Measurements from ENCODE around the gene XPOT.

XPOT gene

DNA sequence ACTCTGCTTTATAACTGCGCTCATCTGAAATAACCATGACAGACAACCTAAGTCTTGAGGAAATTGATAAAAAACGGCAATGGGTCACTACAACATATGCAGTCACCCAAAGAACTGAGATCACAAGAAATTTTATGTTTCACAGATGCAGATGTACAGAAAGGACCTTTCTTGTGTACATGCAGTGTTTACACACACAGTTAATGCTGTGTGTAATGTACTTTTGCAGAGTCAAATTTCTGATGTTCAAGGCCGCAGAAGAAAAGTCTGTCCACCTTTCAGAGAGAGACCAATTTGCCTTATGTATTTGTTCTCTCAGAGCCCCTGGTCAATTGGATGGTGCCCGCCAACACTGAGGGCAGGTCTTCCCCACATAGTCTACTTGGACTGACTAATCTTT is 24.8 kb downstream of the XPOT start:
- H3K4me3 ChIP-seq (ENCODE audit: low read length) = no peak overlapping the region
- TF ChIP-seq CTCF (conservative IDR thresholded peaks at IDR 0.05; ENCODE audit: low read depth, low read length) = no peak
- DNase-seq (ENCODE audit: low read depth) = no peak

- no peak for DNase-seq (ENCODE audit: low read depth)
- no peak overlapping the region for H3K4me3 ChIP-seq (ENCODE audit: low read length)
- no peak for TF ChIP-seq CTCF (conservative IDR thresholded peaks at IDR 0.05; ENCODE audit: low read depth, low read length)
Measured at GRCh38 chr12:64430886-64431285, 26.7 kb downstream of the XPOT start.

DNA sequence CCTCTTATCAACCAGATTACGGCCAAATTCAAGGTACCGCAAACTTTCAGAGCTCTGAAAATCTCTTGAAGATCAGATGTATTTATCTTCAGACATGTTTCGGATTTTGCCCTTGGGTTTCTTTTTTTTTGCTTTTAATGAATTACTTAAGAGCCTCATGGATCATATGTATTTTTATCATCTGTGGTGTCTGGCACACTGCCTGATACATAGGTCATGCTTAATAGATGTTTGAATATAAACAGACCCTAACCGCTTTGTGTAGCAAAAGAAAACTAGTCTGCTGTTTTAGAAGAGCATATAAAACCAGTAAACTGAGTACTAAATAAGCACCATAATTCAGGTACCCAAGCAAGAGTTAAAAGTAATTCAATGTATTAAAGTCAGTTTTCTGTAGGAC is 27.6 kb downstream of the XPOT start:
- no peak for DNase-seq (ENCODE audit: low read depth)
- H3K4me3 ChIP-seq (ENCODE audit: low read length) = no peak overlapping the region
- no peak for TF ChIP-seq CTCF (conservative IDR thresholded peaks at IDR 0.05; ENCODE audit: low read depth, low read length)

DNA sequence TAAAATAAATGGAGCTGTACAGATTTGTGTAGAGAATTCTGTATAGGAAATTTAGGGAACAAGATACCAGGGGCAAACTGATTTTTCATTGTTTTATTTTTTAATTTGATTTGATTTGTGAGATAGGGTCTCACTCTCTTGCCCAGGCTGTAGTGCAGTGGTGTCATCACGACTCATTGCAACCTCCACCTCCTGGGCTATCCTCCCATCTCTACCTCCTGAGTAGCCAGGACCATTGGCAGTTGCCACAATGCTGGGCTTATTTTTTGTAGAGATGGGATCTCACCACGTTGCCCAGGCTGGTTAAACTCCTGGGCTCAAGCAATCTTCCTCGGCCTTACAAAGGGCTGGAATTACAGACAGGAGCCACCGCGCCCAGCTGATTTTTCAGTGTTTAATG is 29.7 kb downstream of the XPOT start:
- no peak overlapping the region for H3K4me3 ChIP-seq (ENCODE audit: low read length)
- DNase-seq (ENCODE audit: low read depth) = no peak
- no peak for TF ChIP-seq CTCF (conservative IDR thresholded peaks at IDR 0.05; ENCODE audit: low read depth, low read length)

GRCh38 chr12:64440100-64440499 is 35.9 kb downstream of the XPOT start:
- H3K4me3 ChIP-seq (ENCODE audit: low read length) = no peak overlapping the region
- DNase-seq (ENCODE audit: low read depth) = no peak
- TF ChIP-seq CTCF (conservative IDR thresholded peaks at IDR 0.05; ENCODE audit: low read depth, low read length) = no peak

GRCh38 chr12:64445490-64445889 is 41.3 kb downstream of the XPOT start:
- TF ChIP-seq CTCF (conservative IDR thresholded peaks at IDR 0.05; ENCODE audit: low read depth, low read length) = no peak
- no peak for DNase-seq (ENCODE audit: low read depth)
- H3K4me3 ChIP-seq (ENCODE audit: low read length) = no peak overlapping the region

DNA sequence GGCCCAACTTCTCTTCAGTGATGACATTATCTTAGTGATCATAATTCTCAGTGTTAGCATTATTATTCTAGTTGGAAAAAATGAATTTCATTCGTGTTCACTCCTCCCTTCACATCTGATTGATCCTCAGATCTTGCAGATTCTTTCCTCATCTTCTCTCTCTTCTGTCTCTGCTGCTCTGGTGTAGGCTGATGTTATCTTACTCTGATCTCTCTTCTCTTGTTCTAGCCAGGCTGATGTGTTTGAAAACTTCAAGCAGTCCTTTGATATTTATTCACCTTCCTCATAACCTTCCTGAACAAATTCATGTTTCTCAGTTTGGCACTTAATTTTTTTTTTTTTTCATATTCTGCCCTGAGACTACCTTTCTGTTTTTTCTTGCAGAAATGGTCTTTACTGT is 42.1 kb downstream of the XPOT start:
- no peak for DNase-seq (ENCODE audit: low read depth)
- no peak overlapping the region for H3K4me3 ChIP-seq (ENCODE audit: low read length)
- TF ChIP-seq CTCF (conservative IDR thresholded peaks at IDR 0.05; ENCODE audit: low read depth, low read length) = no peak

Data from retinal pigment epithelial cell (primary cell).